H1 (cell line): ENCODE data around the gene DOCK8. TPM values are rescaled to one million over a fixed set of nuclear protein-coding genes. Genes with fewer than 3 reads are reported as not detected.

Source experiments
- CTCF ChIA-PET: fragments of 300-600 bp; sonication (Branson Sonifier 250); formaldehyde crosslinking; loops from one replicate; lab custom pipeline; 2021; ENCODE audit not compliant: partially characterized antibody; lab: Charles Lee
- POLR2A ChIA-PET: fragments of 300-600 bp; sonication (Branson Sonifier 250); formaldehyde crosslinking; loops from one replicate; lab custom pipeline; 2021; ENCODE audit warnings: inconsistent platforms; ENCODE audit not compliant: partially characterized antibody; lab: Charles Lee
- DNase-seq, 2 experiments: peaks; one replicate each; pipeline versions ENCODE4 v3.0.0 to v3.0.0-alpha.2; 2010 to 2022; ENCODE audit warnings: low spot score in 2 of 2, low read depth in 1 of 2, mixed read lengths in 1 of 2
- FAIRE-seq: peaks from 2 replicates; lab custom pipeline; 2011; peaks lifted over from hg19 to GRCh38; lab: Jason Lieb, UNC
- H2AFZ ChIP-seq: 2 replicates; pipeline ENCODE4 v1.8.1; 2012; ENCODE audit warnings: low read length, inconsistent platforms
- H2AK5ac ChIP-seq: 2 replicates; pipeline ENCODE4 v1.6.1; 2013; ENCODE audit warnings: low read depth, low read length
- H2BK120ac ChIP-seq: replicated peaks from 2 replicates; pipeline ENCODE3; 2013; ENCODE audit warnings: low read depth, low read length, inconsistent platforms
- H2BK12ac ChIP-seq: 2 replicates; pipeline ENCODE4 v1.6.1; 2013; ENCODE audit warnings: low read depth, low read length
- H2BK15ac ChIP-seq: 2 replicates; pipeline ENCODE4 v1.6.1; 2013; ENCODE audit warnings: low read length
- H2BK20ac ChIP-seq: 2 replicates; pipeline ENCODE4 v1.6.1; 2013; ENCODE audit warnings: low read length
- H2BK5ac ChIP-seq: 2 replicates; pipeline ENCODE4 v1.6.1; 2013; ENCODE audit warnings: low read depth, low read length
- H3K14ac ChIP-seq: 2 replicates; pipeline ENCODE4 v1.6.1; 2013; ENCODE audit warnings: inconsistent platforms; ENCODE audit not compliant: insufficient read length
- H3K18ac ChIP-seq: 2 replicates; pipeline ENCODE4 v1.6.1; 2013; ENCODE audit warnings: low read length; ENCODE audit errors: extremely low read depth
- H3K23ac ChIP-seq: 2 replicates; pipeline ENCODE4 v1.6.1; 2013; ENCODE audit warnings: inconsistent platforms; ENCODE audit not compliant: insufficient read length
- H3K23me2 ChIP-seq: 2 replicates; pipeline ENCODE4 v1.6.1; 2013; ENCODE audit warnings: low read depth, low read length
- H3K27ac ChIP-seq: 2 replicates; pipeline ENCODE4 v1.6.1; 2011; ENCODE audit warnings: low read depth, low read length, inconsistent platforms
- H3K27me3 ChIP-seq, 4 experiments: replicated peaks in 1 of 4; 1 replicate in 1 of 4; 2 replicates in 3 of 4; pipeline versions ENCODE4 v1.6.1 to v1.8.1; 2011 to 2013; ENCODE audit warnings: low read length in 3 of 4, mild to moderate bottlenecking in 3 of 4, inconsistent platforms in 2 of 4, mixed read lengths in 2 of 4, moderate library complexity in 1 of 4; ENCODE audit not compliant: control insufficient read depth in 3 of 4, insufficient read depth in 3 of 4; ENCODE audit errors: extremely low read depth in 1 of 4
- H3K36me3 ChIP-seq, 4 experiments: 2 replicates each; pipeline versions ENCODE4 v1.6.1 to v1.8.1; 2011 to 2013; ENCODE audit warnings: mild to moderate bottlenecking in 4 of 4, low read length in 3 of 4, moderate library complexity in 2 of 4, control low read depth in 1 of 4, inconsistent platforms in 1 of 4; ENCODE audit not compliant: insufficient read depth in 4 of 4, control insufficient read depth in 2 of 4
- H3K4ac ChIP-seq: replicated peaks from 2 replicates; pipeline ENCODE3; 2013; ENCODE audit warnings: low read length, low read depth, mixed read lengths, inconsistent platforms; ENCODE audit not compliant: insufficient read length
- H3K4me1 ChIP-seq, 4 experiments: replicated peaks in 1 of 4; 1 replicate in 1 of 4; 2 replicates in 3 of 4; pipeline versions ENCODE4 v1.6.1 to v1.8.1; 2011 to 2013; ENCODE audit warnings: low read length in 3 of 4, inconsistent platforms in 2 of 4, mixed read lengths in 1 of 4; ENCODE audit not compliant: insufficient read depth in 4 of 4, control insufficient read depth in 3 of 4
- H3K4me2 ChIP-seq, 2 experiments: 2 replicates each; pipeline versions ENCODE4 v1.6.1 to v1.8.1; 2011 to 2013; ENCODE audit warnings: low read depth in 2 of 2, low read length in 2 of 2, control low read depth in 1 of 2, inconsistent platforms in 1 of 2, mild to moderate bottlenecking in 1 of 2; ENCODE audit not compliant: insufficient read depth in 1 of 2
- H3K4me3 ChIP-seq, 4 experiments: fragments of 200-600, 300-600 bp in 1 of 4; sonication (generic), shearing (Covaris generic), sonication (Bioruptor Twin) in 1 of 4; 2 replicates each; pipeline versions ENCODE4 v1.5.1 to v1.8.1; 2011 to 2016; ENCODE audit warnings: low read length in 4 of 4, low read depth in 3 of 4, control low read depth in 2 of 4, inconsistent platforms in 2 of 4, mild to moderate bottlenecking in 2 of 4, mixed read lengths in 1 of 4, moderate library complexity in 1 of 4; ENCODE audit not compliant: insufficient read depth in 2 of 4; ENCODE audit errors: extremely low read depth in 1 of 4
- H3K56ac ChIP-seq: replicated peaks from 2 replicates; pipeline ENCODE3; 2013; ENCODE audit warnings: low read depth, mild to moderate bottlenecking, mixed read lengths, low read length, inconsistent platforms; ENCODE audit not compliant: insufficient read length
- H3K79me1 ChIP-seq: 2 replicates; pipeline ENCODE4 v1.6.1; 2013; ENCODE audit warnings: low read depth, low read length, control low read depth
- H3K79me2 ChIP-seq, 2 experiments: 2 replicates each; pipeline versions ENCODE4 v1.6.1 to v1.8.1; 2012 to 2013; ENCODE audit warnings: low read length in 2 of 2, mild to moderate bottlenecking in 2 of 2, inconsistent platforms in 1 of 2; ENCODE audit not compliant: insufficient read depth in 2 of 2, control insufficient read depth in 1 of 2
- H3K9ac ChIP-seq, 4 experiments: replicated peaks in 1 of 4; 1 replicate in 1 of 4; 2 replicates in 3 of 4; pipeline versions ENCODE4 v1.6.1 to v1.8.1; 2011 to 2013; ENCODE audit warnings: low read depth in 3 of 4, low read length in 3 of 4, control low read depth in 2 of 4, mild to moderate bottlenecking in 2 of 4, moderate library complexity in 2 of 4, inconsistent platforms in 1 of 4; ENCODE audit errors: extremely low read depth in 1 of 4
- H3K9me3 ChIP-seq, 2 experiments: 2 replicates each; pipeline versions ENCODE4 v1.6.1 to v1.8.1; 2012 to 2013; ENCODE audit warnings: mild to moderate bottlenecking in 2 of 2, moderate library complexity in 2 of 2, control low read depth in 1 of 2, inconsistent platforms in 1 of 2, low read depth in 1 of 2, low read length in 1 of 2, mixed read lengths in 1 of 2; ENCODE audit not compliant: insufficient read depth in 2 of 2
- H4K20me1 ChIP-seq, 2 experiments: replicated peaks in 1 of 2; 2 replicates each; pipeline versions ENCODE3 to v1.8.1; 2011 to 2013; ENCODE audit warnings: inconsistent platforms in 2 of 2, low read length in 2 of 2, mild to moderate bottlenecking in 1 of 2; ENCODE audit not compliant: insufficient read depth in 2 of 2, control insufficient read depth in 1 of 2
- H4K5ac ChIP-seq: 2 replicates; pipeline ENCODE4 v1.6.1; 2013; ENCODE audit warnings: low read length, low read depth, mixed read lengths, inconsistent platforms; ENCODE audit not compliant: insufficient read length
- H4K8ac ChIP-seq: 2 replicates; pipeline ENCODE4 v1.8.0; 2013; ENCODE audit warnings: mild to moderate bottlenecking, moderate library complexity, low read length, inconsistent platforms; ENCODE audit not compliant: insufficient read depth; ENCODE audit errors: extremely low read depth
- H4K91ac ChIP-seq: replicated peaks from 2 replicates; pipeline ENCODE3; 2013; ENCODE audit warnings: low read length, mixed read lengths, inconsistent platforms; ENCODE audit not compliant: insufficient read length
- ATF3 ChIP-seq: IDR thresholded peaks from 2 replicates; pipeline ENCODE4 v1.6.1; 2011; ENCODE audit warnings: low read depth, mild to moderate bottlenecking, low read length; ENCODE audit not compliant: insufficient read depth
- BACH1 ChIP-seq: IDR thresholded peaks from 2 replicates; pipeline ENCODE4 v1.6.1; 2012; ENCODE audit warnings: low read length, improper control_type of control experiment
- MAFK ChIP-seq: IDR thresholded peaks from 2 replicates; pipeline ENCODE4 v1.6.1; 2012; ENCODE audit warnings: low read depth, mild to moderate bottlenecking, improper control_type of control experiment, low read length
- SP1 ChIP-seq: IDR thresholded peaks from 2 replicates; pipeline ENCODE4 v1.6.1; 2011; ENCODE audit warnings: low read depth, low read length
- WGBS, 2 experiments: shearing (Covaris generic) in 1 of 2; methylation state at CpG; one replicate each; pipeline versions ENCODE4 v1.1.6 to v1.1.7; 2013 to 2015; ENCODE audit warnings: low lambda C conversion rate in 2 of 2, mixed read lengths in 2 of 2, inconsistent platforms in 1 of 2, low coverage in 1 of 2, missing lambda C conversion rate in 1 of 2; ENCODE audit not compliant: insufficient replicate concordance in 2 of 2, insufficient coverage in 1 of 2, insufficient read length in 1 of 2; ENCODE audit errors: extremely low coverage in 1 of 2, missing lambda C conversion rate in 1 of 2; 5-methylcytosine and 5-hydroxymethylcytosine counted together
- polyA plus RNA-seq, 7 experiments: library from polyadenylated mRNA; depleted of rRNA in 3 of 7; stranded (reverse) in 5 of 7; unstranded in 2 of 7; fragments of >200 nt in 5 of 7; fragments of 200-250 nt in 2 of 7; gene quantifications; 1 replicate in 5 of 7; 2 replicates in 1 of 7; 4 replicates in 1 of 7; pipeline versions ENCODE4 v1.2.1 to v1.2.3, GENCODE V29; 2011 to 2013; ENCODE audit warnings: missing spikeins in 2 of 7, mixed read lengths in 2 of 7
- total RNA-seq: library from RNA; stranded (reverse); fragmentation: NEBNext Ultra II Directional; extraction: Animal tissue kit (Norgen Biotek cat#: 25700); gene quantifications from 2 replicates; pipeline ENCODE4 v1.2.1, GENCODE V29; 2021

The DOCK8 gene
- total and polyA plus RNA-seq, 2 of the 8 experiments (the other 6 are each of a cell fraction or from before 2014, with no cell fraction given): 0.57 to 2.0 TPM

- H3K23ac ChIP-seq: no peak overlapping the region
- H2BK12ac ChIP-seq: no peak overlapping the region
- H3K23me2 ChIP-seq: no peaks in the 10 kb centered on the region; the same call in 1 of the 2 replicates
- no peak for DNase-seq
- H3K4me3 ChIP-seq: no peak overlapping the region
- no peaks in the 10 kb centered on the region for H3K79me1 ChIP-seq
- no peaks in the 10 kb centered on the region for H3K79me2 ChIP-seq
- H3K56ac ChIP-seq: no peak overlapping the region
- ChIA-PET CTCF (no interaction called here), POLR2A (no interaction called here)
- no peak overlapping the region for H4K8ac ChIP-seq
- no peaks in the 10 kb centered on the region for H4K20me1 ChIP-seq
- H2BK20ac ChIP-seq: no peak overlapping the region
- TF ChIP-seq MAFK: no peak
- TF ChIP-seq ATF3: no peak
- TF ChIP-seq BACH1: no peak
- no peak for TF ChIP-seq SP1
- no peak overlapping the region for H2AK5ac ChIP-seq
- no peak overlapping the region for H3K4ac ChIP-seq
- no peak overlapping the region for H2BK120ac ChIP-seq
- H2AFZ ChIP-seq: no peak overlapping the region
- H3K9ac ChIP-seq: no peak overlapping the region
- no peak overlapping the region for H3K14ac ChIP-seq
- no peak overlapping the region for H2BK15ac ChIP-seq
- H3K27ac ChIP-seq: no peak overlapping the region
- H4K5ac ChIP-seq: no peak overlapping the region
- H3K18ac ChIP-seq: no peak overlapping the region
- no peaks in the 10 kb centered on the region for H3K27me3 ChIP-seq
- H3K4me1 ChIP-seq: no peaks in the 10 kb centered on the region
- H2BK5ac ChIP-seq: no peak overlapping the region
- no peaks in the 10 kb centered on the region for H3K36me3 ChIP-seq
- 85% methylated on average over 4 of the region's 4 CpGs; no CpG with 5 or more reads in 1 of the 2 experiments for WGBS, 2 experiments
- no peak for FAIRE-seq
- no peaks in the 10 kb centered on the region for H3K9me3 ChIP-seq
- H4K91ac ChIP-seq: no peak overlapping the region
- no peak overlapping the region for H3K4me2 ChIP-seq
These were observed 39.9 kb downstream of the DOCK8 start for GRCh38 chr9:254516-254915.
